Right renal pelvis (tissue), 4 donors: ENCODE data around the gene P2RX1. TPM values are rescaled to one million over a fixed set of nuclear protein-coding genes. Genes with fewer than 3 reads are reported as not detected.
A peak's percentile ranks its signal among the peaks of the same experiment; 100 is the strongest.

Experiments
- DNase-seq, 4 donors: peaks; one replicate each; pipeline ENCODE4 v3.0.0-alpha.2; 2013; ENCODE audit warnings: low read depth in 4 of 4, low spot score in 3 of 4, missing footprints in 1 of 4
- polyA plus RNA-seq, 4 donors: library from polyadenylated mRNA; unstranded; fragments of 120-200 nt; gene quantifications; one replicate each; pipeline ENCODE4 v1.2.1, GENCODE V29; 2013; ENCODE audit not compliant: insufficient read length in 4 of 4

P2RX1 gene
- polyA plus RNA-seq, 4 donors = 0.87 to 1.6 (median 0.94) TPM

- DNase-seq = no peak
These were observed 10.8 kb upstream of the P2RX1 start for GRCh38 chr17:3926860-3927627.

DNA sequence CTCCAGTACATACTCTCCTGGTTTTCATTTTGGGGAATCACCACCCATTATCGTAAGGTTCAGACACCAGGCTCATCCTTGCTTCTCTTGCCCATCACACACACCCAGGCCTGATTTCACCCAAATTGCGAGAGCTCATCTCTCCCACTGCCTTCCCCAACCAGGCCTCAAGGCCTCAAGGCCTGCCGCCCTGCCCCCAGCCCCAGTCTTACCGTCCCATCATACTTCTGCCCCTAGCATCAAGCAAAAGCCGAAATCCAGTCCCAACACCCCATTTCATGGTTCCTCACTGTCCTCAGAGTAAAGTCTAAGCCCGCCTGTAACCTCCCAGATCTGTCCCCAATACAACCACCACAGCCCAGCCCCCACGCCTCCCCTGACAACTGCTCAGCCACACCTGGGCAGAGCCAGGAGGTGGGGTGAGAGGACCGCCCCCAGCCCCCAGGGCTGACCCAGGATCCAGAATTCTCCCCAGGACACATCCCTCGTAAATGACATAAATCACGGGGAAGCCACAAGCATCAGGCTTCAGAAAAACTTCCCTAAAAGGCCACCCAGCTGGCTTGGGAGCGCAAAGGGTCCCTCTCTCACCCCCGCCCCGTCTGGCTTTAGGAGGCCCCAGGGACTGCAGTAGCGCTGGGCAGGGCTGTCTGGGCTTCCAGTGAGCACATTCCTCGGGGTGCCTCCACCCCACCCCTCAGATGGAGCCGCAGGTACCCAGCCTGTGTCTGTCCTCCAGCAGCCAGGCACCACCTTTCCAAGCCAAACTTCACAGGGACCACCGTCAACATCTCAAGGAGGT lies 9.6 kb upstream of the P2RX1 start:
- DNase-seq = no peak

DNA sequence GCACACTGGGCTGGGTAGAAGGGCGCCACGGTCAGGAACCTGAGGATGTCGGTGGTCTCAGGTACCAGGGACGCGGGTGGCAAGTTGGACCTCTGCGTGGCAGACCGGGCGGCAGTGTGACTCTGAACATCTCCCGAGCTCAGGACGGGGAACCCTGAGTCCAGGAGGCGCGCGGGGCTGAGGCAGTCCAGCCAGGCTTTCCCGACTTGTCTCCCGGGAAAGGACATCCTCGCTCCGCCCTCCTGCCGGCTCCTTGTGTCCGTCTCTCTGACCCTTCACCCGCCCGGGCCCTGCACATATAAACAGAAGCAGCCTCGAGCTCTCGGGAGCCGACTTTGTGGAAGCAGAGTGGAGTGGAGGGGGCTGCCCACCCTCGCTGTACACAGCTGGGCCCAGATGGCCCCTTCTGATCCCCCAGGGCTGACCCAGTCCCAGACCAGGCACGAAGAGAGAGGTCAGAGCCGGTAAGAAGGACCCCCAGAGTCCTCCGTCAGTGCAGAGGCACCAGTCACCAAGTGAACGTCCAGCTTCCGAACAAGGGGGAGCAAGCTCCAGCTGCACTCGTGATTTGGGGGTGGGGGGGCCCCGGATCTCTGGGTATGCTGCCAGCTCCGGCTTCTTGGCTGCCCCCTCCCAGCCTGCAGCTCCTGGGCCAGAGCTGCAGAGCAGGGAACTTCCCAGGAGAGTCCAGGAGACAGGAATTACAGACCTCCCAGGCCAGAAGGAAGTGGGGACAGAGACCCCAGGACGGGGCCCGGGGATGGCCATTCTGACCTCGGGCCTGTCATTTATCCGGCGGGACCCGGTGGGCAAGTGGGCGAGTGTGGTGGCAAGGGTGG lies 8.5 kb upstream of the P2RX1 start:
- DNase-seq = no peak

GRCh38 chr17:3923466-3924190 lies 7.4 kb upstream of the P2RX1 start:
- DNase-seq = no peak

DNA sequence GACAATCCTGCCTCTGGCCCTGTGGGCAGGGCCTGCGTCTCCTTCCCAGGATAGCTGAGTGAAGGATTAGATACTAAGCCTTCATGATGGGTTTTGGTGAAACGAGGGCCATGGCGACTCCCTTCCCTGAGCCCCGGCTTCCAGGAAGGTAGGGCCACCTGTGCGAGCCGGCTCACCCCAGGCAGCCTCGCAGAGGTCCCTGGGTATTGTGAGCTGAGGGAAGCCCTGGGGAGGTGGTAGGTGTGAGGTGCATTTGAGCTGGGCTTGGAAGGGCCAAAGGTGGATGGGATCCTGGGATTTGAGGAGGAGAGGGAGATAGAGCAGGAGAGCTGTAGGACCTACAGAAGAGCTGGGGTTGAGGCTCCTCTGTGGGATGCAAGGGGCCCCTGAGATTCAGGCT lies 6.5 kb upstream of the P2RX1 start:
- no peak for DNase-seq

DNA sequence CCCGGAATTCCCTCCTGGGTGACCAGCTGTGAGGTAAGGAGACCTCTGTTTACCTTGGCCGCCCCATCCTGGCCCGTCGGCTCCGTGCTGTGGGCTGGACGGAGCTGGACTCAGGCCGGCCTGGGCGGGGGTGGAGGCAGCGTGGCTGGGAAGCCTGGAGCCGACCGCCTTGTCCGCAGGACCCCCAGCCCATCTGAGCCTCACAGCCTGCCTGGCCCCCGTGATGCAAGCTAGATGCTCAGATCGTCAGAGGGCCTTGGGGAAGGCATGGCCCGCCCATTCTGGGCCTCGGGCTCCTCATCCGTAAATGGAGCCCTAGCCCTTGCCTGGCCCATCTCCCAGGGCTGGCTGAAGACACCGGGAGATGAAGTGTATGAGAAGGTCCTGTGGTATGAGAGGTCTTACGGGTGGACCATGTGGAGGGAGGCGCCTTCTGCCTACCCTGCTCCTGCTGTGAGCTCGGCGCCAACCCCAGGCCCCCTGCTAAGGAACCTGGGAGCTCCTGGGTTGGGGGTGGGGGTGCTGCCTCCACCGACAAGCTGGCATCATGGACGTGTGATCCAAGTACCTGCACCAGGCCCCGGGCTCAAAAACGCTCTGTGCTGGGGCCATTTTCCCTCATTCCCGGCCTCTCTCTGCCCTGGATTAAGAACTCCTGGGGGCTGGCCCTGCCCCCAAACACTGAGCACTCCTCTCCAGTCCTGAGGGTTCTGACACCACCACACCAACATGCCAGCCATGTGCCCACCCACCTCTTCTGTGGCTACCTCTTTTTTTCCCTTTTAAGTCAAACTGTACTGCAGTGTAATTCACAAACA lies 5.4 kb upstream of the P2RX1 start:
- DNase-seq = no peak

GRCh38 chr17:3921006-3921405 lies 4.7 kb upstream of the P2RX1 start:
- DNase-seq = no peak

- no peak for DNase-seq
These were observed 2.9 kb upstream of the P2RX1 start for GRCh38 chr17:3919123-3919624.

DNA sequence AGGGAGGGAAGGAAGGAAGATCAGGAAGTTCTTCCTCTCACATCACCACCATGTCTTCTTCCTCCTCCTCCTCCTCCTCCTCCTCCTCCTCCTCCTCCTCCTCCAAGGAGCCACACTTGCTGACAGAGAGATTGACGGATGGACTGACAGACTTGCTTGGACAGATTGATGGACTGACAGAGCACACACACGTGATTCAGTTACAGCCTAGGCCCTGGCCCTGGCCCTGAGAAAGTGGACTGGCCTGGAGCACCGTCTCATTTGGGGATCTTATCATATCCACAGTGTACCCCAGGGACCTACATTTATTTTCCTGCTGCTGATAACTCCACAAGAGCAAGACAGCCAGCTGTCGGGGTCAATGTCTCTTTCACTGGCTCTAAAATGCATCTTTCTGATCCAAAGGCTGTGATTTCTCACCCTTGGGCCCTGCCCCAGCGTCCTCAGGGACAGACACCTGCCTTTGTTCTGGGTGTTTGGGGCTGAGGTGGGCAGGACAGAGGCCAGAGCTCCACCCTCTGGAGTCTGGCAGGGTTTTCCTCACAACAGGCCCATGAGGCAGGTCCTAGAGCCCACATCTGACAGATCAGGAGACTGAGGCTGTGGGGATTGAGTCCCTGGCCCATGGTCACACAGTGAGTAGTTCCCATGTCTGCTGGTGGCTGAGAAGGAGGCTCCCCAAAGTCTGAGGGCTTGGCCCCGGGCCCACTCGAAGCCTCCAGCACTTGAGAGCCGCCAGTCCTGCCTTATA lies 2.3 kb upstream of the P2RX1 start:
- DNase-seq = no peak

GRCh38 chr17:3917391-3917931 lies 1.2 kb upstream of the P2RX1 start:
- no peak for DNase-seq

DNA sequence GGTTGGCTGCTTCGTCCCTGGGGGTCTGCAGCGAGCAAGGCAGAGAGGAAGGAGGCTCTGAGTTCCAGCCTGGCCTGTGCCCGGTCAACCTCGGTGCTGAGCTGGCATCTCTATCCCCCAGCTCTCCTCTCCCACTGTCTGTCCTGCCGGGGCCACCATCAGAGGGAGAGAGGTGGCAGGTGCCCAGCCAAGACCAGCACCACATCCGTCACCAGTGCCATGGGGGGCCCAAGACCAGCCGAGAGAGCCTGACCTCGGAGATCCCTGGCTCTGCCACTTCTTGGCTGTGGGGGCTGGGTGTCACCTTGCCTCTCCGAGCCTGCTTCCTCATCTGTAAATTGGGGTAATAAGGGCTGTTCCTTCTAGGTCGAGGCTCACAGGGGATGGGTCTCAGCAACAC lies 560 bp upstream of the P2RX1 start:
- no peak for DNase-seq

- DNase-seq = no peak
These were observed 677 bp downstream of the P2RX1 start for GRCh38 chr17:3915581-3915994.

GRCh38 chr17:3914312-3914670 lies 2.0 kb downstream of the P2RX1 start:
- DNase-seq = no peak

DNA sequence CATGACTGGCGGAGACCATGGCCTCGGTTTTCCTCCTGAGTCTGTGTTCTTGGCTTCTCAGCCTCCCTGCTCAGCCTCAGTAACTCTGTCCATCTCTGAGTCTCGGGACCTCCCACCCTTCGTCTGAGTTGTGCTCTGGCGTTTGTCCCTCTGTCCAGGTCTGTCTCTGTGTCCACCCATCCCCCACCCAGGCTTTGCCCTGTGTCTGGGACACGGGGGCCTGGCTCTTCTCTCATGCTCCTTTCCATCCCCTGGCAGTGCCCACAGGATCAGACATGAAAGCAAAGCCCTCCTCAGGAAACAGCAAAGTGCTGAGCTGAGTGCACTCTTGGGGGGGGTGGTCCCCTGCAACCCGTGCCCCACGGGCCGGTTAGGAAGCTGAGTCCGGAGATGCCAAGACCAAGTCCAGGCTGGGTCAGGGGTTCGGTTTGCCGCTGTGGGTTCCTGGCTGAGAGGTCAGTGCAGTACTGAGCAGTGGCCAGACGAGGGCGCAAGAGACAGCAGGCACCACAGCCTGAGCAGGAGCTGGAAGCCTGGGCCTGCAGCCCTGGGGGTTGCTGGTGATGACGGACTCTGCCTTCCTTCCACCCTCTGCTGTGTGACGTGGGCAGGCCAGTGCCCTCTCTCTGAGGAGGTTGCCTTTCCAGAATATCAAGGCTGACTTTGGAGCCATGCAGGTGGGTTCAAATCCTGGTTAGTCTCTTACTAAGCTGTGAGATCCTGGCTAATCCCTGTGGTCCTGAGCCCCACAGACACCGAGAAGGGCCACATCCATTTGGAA lies 2.5 kb downstream of the P2RX1 start:
- DNase-seq = peak in 1 of 4 donors; percentile 56

GRCh38 chr17:3912827-3913226 lies 3.4 kb downstream of the P2RX1 start:
- no peak for DNase-seq

- DNase-seq = no peak
These were observed 4.8 kb downstream of the P2RX1 start for GRCh38 chr17:3911271-3912053.
